Measurements from ENCODE around the gene PKDREJ. TPM values are rescaled to one million over a fixed set of nuclear protein-coding genes. Genes with fewer than 3 reads are reported as not detected.
A peak's percentile ranks its signal among the peaks of the same experiment; 100 is the strongest.

The PKDREJ gene
- total and polyA plus RNA-seq, 7 donors: under 0.01 to 0.36 (median 0.24) TPM; not detected in 3

DNA sequence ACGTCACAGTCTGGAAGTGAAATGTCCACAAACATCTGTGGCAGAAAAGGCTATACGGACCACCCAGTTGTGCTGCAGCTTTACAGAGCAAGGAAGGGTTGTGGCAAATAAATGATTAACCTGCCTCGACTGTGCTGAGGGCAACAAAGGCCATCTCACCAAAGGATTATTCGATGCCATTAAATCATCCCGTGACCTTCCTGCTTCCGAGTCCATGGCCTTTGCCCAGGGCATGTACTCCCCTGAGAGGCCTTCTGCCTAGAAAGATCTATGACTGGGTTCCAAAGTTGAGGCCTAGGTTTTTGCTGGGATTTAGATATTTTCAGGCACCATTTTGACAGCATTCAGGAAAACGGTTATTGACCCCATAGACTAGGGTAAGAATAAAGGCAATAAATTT is 22.2 kb downstream of the PKDREJ start:
- no peaks in the 10 kb centered on the region for H3K9me3 ChIP-seq
- no peak overlapping the region for H3K4me3 ChIP-seq
- no peak overlapping the region for H3K27ac ChIP-seq
- no peak for DNase-seq
- WGBS, 2 donors: 55 to 90% methylated on average over 7 of the region's 7 CpGs
- no peak for TF ChIP-seq POLR2AphosphoS5 (IDR thresholded peaks at IDR 0.05)
- no peak for TF ChIP-seq EP300 (IDR thresholded peaks at IDR 0.05)
- TF ChIP-seq POLR2A (IDR thresholded peaks at IDR 0.05): no peak
- TF ChIP-seq, protein P1, sequence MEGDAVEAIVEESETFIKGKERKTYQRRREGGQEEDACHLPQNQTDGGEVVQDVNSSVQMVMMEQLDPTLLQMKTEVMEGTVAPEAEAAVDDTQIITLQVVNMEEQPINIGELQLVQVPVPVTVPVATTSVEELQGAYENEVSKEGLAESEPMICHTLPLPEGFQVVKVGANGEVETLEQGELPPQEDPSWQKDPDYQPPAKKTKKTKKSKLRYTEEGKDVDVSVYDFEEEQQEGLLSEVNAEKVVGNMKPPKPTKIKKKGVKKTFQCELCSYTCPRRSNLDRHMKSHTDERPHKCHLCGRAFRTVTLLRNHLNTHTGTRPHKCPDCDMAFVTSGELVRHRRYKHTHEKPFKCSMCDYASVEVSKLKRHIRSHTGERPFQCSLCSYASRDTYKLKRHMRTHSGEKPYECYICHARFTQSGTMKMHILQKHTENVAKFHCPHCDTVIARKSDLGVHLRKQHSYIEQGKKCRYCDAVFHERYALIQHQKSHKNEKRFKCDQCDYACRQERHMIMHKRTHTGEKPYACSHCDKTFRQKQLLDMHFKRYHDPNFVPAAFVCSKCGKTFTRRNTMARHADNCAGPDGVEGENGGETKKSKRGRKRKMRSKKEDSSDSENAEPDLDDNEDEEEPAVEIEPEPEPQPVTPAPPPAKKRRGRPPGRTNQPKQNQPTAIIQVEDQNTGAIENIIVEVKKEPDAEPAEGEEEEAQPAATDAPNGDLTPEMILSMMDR (IDR thresholded peaks at IDR 0.05): no peak
- intact Hi-C loops (cut with DNase I): no loop called here
- no peaks in the 10 kb centered on the region for H3K27me3 ChIP-seq
- peaks cover 0 to 40% (median 4%) of the 10 kb centered on the region in 4 donors for H3K36me3 ChIP-seq
- H3K4me1 ChIP-seq: peaks cover 0 to 34% (median 24%) of the 10 kb centered on the region in 4 donors

DNA sequence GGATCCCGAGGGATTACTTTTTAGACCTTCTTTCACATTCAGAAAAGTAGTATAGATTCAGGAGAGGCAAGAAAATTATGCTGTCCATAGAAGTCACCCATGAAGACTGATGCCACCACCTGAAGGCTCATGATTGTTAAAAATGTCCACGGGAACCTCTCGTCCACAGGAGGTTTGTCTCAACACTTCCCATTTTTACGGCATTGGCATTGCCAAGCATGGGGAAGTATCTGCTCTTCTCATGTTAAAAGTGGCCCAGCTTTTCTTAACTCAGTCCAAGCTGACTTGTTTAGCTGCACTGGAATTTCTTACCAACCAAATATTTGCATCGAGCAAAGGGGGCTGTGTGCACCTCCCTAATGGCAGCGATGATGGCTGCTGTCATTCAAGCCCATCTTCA is 22.6 kb downstream of the PKDREJ start:
- no peak for DNase-seq
- Histone ChIP-seq H3K27ac (no peak overlapping the region), H3K4me3 (no peak overlapping the region), H3K9me3 (no peaks in the 10 kb centered on the region), H3K27me3 (no peaks in the 10 kb centered on the region), H3K36me3 (peaks cover 0 to 41% (median 4%) of the 10 kb centered on the region in 4 donors), H3K4me1 (peaks cover 0 to 30% (median 22%) of the 10 kb centered on the region in 4 donors)
- TF ChIP-seq POLR2AphosphoS5 (IDR thresholded peaks at IDR 0.05) (no peak), EP300 (IDR thresholded peaks at IDR 0.05) (no peak), POLR2A (IDR thresholded peaks at IDR 0.05) (no peak)
- TF ChIP-seq, protein P1 (IDR thresholded peaks at IDR 0.05): no peak
- intact Hi-C loops (cut with DNase I): no loop called here
- 83 to 90% methylated on average over 6 of the region's 6 CpGs for WGBS, 2 donors

DNA sequence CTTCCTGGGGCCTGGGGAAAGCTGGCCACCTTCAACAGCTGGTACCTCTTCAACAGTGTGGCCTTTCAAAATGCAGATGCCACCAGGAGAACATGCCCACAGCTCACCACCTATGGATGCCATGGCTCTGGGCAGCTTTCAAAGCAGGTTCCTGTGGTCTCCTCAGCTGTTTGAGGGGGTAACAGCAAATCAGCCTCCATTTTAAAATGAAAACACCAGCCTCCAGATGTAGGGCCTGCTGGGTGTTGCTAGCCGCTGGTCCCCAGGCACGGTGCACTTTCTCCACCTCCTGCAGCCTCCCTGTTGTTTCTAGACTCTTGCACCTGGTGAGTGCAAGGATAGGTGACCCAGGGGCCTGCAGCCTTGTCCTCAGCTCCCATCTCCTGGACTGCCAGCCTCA is 23.1 kb downstream of the PKDREJ start:
- H3K27ac ChIP-seq: no peak overlapping the region
- no peak for TF ChIP-seq EP300 (IDR thresholded peaks at IDR 0.05)
- no peak for TF ChIP-seq POLR2A (IDR thresholded peaks at IDR 0.05)
- TF ChIP-seq POLR2AphosphoS5 (IDR thresholded peaks at IDR 0.05): no peak
- TF ChIP-seq, protein P1 (IDR thresholded peaks at IDR 0.05): no peak
- WGBS, 2 donors: 68 to 97% methylated on average over 2 of the region's 2 CpGs
- intact Hi-C loops (cut with DNase I): no loop called here
- H3K4me3 ChIP-seq: no peak overlapping the region
- H3K36me3 ChIP-seq: peaks cover 0 to 45% (median 4%) of the 10 kb centered on the region in 4 donors
- peaks cover 0 to 25% (median 20%) of the 10 kb centered on the region in 4 donors for H3K4me1 ChIP-seq
- H3K27me3 ChIP-seq: no peaks in the 10 kb centered on the region
- no peaks in the 10 kb centered on the region for H3K9me3 ChIP-seq
- no peak for DNase-seq

DNA sequence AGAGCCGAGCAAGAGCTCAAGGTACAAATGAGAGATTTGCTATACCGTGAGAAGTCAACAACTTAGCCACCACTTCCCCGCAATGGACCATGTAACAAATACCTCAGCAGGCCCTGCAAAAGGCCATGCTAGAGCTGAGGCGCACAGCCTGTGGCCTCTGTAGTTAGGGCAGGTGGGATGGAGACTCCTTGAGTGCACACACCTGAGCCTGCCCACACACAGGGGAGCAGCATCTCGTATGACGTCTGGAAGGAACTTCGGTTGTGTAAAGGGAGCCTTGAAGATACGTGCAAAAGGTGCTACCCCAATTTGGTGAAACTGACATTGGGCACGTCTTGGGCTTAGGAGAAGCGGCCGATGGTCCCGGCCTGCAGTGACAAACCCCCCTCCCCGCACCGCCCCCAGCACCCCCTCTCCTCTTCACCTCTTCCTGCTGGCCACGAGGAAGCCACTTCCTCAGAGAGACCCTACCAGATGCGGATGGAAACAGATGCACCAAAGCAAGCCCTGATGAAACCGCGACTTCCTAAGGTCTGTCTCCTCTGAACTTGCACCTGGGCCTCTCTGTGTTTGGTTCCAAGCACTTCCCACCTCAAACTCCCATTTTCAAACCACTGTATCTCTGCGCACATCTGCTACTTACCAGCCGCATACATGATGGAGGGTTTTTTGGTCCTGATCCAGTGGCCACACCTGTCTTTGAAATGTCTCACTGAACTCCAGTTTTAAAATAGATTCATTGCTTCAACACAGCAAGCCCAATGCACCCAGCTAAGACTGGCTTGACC is 23.7 kb downstream of the PKDREJ start:
- Histone ChIP-seq H3K27me3 (no peaks in the 10 kb centered on the region), H3K36me3 (peaks cover 0 to 44% (median 0%) of the 10 kb centered on the region in 4 donors), H3K4me1 (peaks cover 0 to 25% (median 20%) of the 10 kb centered on the region in 4 donors), H3K9me3 (no peaks in the 10 kb centered on the region), H3K4me3 (no peak overlapping the region), H3K27ac (peak overlapping the region; percentile 53 to 75 (median 74))
- whole genome bisulfite sequencing, 2 donors: 57 to 86% methylated on average over 20 of the region's 20 CpGs
- intact Hi-C loops (cut with DNase I): no loop called here
- DNase-seq: no peak
- TF ChIP-seq POLR2AphosphoS5 (IDR thresholded peaks at IDR 0.05): no peak
- TF ChIP-seq, protein P1 (IDR thresholded peaks at IDR 0.05): no peak
- TF ChIP-seq POLR2A (IDR thresholded peaks at IDR 0.05): no peak
- no peak for TF ChIP-seq EP300 (IDR thresholded peaks at IDR 0.05)
